ENCODE results near the gene ERC2.

ERC2 gene

DNA sequence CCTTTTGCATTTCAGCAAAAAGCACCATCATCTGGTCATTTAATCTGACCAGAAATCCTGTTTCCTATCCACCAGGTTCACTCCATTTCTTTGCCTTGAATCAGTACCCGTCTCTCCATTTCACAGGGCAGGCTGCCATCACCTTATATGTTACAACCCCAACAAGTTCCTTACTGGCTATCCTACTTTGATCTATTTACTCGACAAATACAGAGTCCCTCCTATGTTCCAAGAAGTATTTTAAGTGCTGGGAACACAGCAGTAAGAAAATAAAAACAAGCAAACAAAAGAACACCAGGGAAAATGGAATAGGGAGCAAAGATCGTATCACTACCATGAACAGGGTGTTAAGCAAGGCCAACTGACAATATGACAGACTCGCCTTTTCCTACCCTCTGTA, 685.9 kb downstream of the ERC2 start:
- H3K4me3 ChIP-seq (ENCODE audit: low read depth, low read length), result no peak overlapping the region
- H3K27ac ChIP-seq, result no peak overlapping the region
- no peak for DNase-seq
- H3K27me3 ChIP-seq (ENCODE audit: insufficient read depth, low read depth, severe bottlenecking), result no peaks in the 10 kb centered on the region
- H3K9me3 ChIP-seq (ENCODE audit: severe bottlenecking), result no peaks in the 10 kb centered on the region
- no peak for TF ChIP-seq CTCF (IDR thresholded peaks at IDR 0.05; ENCODE audit: low read depth, low read length)
- no peaks in the 10 kb centered on the region for H3K36me3 ChIP-seq

DNA sequence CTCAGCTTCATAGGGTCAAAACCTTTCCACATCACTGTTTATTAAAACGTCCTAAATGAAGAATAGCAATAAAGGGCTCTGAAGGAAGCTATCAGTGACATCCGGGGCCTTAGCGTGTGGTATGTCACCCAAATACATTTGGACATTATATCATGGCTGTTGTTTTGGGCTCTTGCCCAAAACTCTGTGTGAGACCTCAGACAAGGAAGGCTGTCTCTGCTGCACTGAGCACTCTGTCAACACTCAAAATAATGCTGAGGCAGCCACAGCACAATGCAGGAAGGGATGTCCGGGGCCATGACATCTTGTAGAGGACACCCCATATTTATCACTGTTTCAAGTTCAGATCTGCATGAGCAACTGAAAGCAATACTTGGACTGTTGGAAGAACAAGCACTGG, 687.4 kb downstream of the ERC2 start:
- H3K9me3 ChIP-seq (ENCODE audit: severe bottlenecking), result no peaks in the 10 kb centered on the region
- H3K36me3 ChIP-seq, result no peaks in the 10 kb centered on the region
- no peak overlapping the region for H3K27ac ChIP-seq
- TF ChIP-seq CTCF (IDR thresholded peaks at IDR 0.05; ENCODE audit: low read depth, low read length), result no peak
- no peak for DNase-seq
- no peaks in the 10 kb centered on the region for H3K27me3 ChIP-seq (ENCODE audit: insufficient read depth, low read depth, severe bottlenecking)
- no peak overlapping the region for H3K4me3 ChIP-seq (ENCODE audit: low read depth, low read length)

DNA sequence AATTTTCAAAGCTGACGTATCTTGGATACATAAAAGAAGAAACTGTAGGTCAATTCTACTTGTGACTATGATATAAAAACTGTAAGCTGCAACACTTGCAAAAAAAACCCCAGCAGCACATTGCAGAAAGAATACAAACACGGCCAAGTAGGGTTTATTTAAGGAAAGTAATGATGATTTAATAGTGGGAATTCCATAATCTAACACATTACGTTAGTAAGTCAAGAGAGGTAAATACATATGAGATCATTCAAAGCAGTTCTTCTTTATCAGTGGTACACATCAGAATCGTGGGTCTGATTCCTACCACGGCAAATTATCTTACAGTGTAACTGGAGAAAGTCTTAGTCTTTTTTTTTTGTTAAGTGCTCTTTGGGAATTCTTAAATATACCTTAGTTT, 688.7 kb downstream of the ERC2 start:
- no peak overlapping the region for H3K27ac ChIP-seq
- no peaks in the 10 kb centered on the region for H3K9me3 ChIP-seq (ENCODE audit: severe bottlenecking)
- no peak overlapping the region for H3K4me3 ChIP-seq (ENCODE audit: low read depth, low read length)
- H3K36me3 ChIP-seq, result no peaks in the 10 kb centered on the region
- no peak for DNase-seq
- H3K27me3 ChIP-seq (ENCODE audit: insufficient read depth, low read depth, severe bottlenecking), result no peaks in the 10 kb centered on the region
- TF ChIP-seq CTCF (IDR thresholded peaks at IDR 0.05; ENCODE audit: low read depth, low read length), result no peak

DNA sequence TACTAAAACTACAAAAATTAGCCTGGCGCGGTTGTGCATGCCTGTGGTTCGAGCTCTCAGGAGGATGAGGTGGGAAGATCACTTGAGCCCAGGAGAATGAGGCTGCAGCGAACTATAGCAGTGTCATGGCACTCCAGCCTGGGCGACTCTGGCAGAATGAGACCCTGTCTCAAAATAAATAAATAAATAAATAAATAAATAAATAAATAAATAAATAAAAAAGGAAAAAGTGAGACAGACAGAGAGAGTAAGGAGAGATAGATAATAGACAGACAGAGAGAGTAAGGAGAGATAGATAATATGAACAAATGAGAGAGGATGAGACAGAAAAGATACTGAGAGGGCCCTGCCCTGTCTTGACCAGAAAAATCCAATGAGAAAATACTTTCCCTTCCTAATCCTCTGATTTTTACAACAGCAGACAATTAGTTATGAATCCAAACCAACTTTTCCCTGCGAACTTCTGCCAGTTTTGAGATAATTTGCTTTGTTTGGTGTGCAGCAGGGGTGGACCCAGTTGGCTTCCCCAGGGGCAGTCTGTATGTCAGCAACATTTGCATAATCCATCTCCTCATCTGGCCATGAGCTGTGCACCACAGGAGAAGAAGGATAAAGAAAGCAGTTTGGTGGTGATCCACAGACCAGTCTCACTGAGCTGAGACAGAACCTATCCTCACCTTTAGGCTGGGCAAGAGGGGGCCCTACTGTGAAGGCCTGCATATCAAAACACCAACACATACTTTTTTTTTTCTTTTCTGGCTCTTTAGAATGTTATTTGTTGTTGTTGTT, 692.7 kb downstream of the ERC2 start:
- Histone ChIP-seq H3K27ac (peak overlapping the region; percentile 6; the same call in 1 of the 2 replicates), H3K27me3 (ENCODE audit: insufficient read depth, low read depth, severe bottlenecking) (no peaks in the 10 kb centered on the region), H3K4me3 (ENCODE audit: low read depth, low read length) (no peak overlapping the region), H3K36me3 (no peaks in the 10 kb centered on the region), H3K9me3 (ENCODE audit: severe bottlenecking) (no peaks in the 10 kb centered on the region)
- no peak for DNase-seq
- TF ChIP-seq CTCF (IDR thresholded peaks at IDR 0.05; ENCODE audit: low read depth, low read length), result no peak

DNA sequence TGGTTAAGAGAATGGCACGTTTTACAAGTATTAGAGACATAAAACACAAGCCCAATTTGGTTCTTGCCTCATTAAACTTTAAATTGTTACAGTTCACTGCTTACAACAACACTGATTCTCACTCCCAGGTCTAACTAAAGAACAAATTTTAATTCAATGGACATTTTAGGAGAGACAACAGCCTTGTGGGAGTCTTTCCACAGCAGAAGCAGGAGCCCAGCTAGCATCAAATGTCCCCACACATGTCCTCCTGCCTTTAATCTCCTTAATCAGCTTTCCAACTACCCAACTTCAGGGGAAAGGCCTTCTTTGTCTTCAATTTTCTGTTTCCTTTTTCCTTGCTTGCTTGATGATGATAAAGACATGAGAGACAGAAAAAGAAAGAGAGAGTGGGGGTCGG, 693.4 kb downstream of the ERC2 start:
- Histone ChIP-seq H3K9me3 (ENCODE audit: severe bottlenecking) (no peaks in the 10 kb centered on the region), H3K36me3 (no peaks in the 10 kb centered on the region), H3K27ac (peak overlapping the region; percentile 6; the same call in 1 of the 2 replicates), H3K27me3 (ENCODE audit: insufficient read depth, low read depth, severe bottlenecking) (no peaks in the 10 kb centered on the region), H3K4me3 (ENCODE audit: low read depth, low read length) (no peak overlapping the region)
- no peak for TF ChIP-seq CTCF (IDR thresholded peaks at IDR 0.05; ENCODE audit: low read depth, low read length)
- no peak for DNase-seq

DNA sequence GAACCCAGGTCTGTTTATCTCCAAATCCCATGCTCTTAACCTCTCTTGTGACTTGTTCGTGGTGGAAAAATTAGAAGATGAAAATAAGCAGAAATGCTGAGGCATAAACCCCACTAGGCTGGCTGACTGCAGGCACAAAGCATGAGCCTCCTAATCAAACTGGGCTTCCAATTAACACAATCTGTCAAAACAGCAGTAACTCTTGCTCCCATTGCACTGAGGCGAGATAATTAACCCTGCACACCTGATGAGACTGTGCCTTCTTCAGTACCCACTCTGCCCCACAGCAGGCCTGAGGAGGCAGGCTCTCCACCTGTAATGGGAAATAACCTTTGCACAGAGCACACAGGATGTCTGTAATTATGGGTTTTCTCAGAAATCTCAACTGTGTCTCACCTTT, 696.8 kb downstream of the ERC2 start:
- no peak for TF ChIP-seq CTCF (IDR thresholded peaks at IDR 0.05; ENCODE audit: low read depth, low read length)
- DNase-seq, result no peak
- no peaks in the 10 kb centered on the region for H3K36me3 ChIP-seq
- no peak overlapping the region for H3K4me3 ChIP-seq (ENCODE audit: low read depth, low read length)
- H3K9me3 ChIP-seq (ENCODE audit: severe bottlenecking), result no peaks in the 10 kb centered on the region
- H3K27ac ChIP-seq, result no peak overlapping the region
- no peaks in the 10 kb centered on the region for H3K27me3 ChIP-seq (ENCODE audit: insufficient read depth, low read depth, severe bottlenecking)

Measured in WERI-Rb-1 (cell line).